Activated T-cell treated with anti-CD3 and anti-CD28 coated beads for 1 hour (primary cell): ENCODE measurements around the gene ID3.
"Not testable (repeated sequence)": the region's sequence is repeated elsewhere in the genome, so short reads cannot be mapped to it uniquely, and the experiment has no call there.

Source experiments
- DNase-seq: peaks from one replicate; pipeline ENCODE4 v3.0.0-alpha.2; 2020; ENCODE audit warnings: low read depth

ID3 gene

GRCh38 chr1:23548704-23549143 lies 10.6 kb downstream of the ID3 start:
- DNase-seq = no peak

GRCh38 chr1:23546897-23547584 lies 12.3 kb downstream of the ID3 start:
- DNase-seq = no peak

- DNase-seq = no peak
Measured at GRCh38 chr1:23545851-23546250, 13.4 kb downstream of the ID3 start.

GRCh38 chr1:23544444-23545389 lies 14.6 kb downstream of the ID3 start:
- DNase-seq = peak; percentile 60

GRCh38 chr1:23543707-23544443 lies 15.4 kb downstream of the ID3 start:
- DNase-seq = no peak

GRCh38 chr1:23542940-23543339 lies 16.4 kb downstream of the ID3 start:
- not testable (repeated sequence) for DNase-seq

- peak; percentile 81 for DNase-seq
Measured at GRCh38 chr1:23539698-23540266, 19.5 kb downstream of the ID3 start.

- DNase-seq = no peak
Measured at GRCh38 chr1:23537296-23537973, 21.9 kb downstream of the ID3 start.

GRCh38 chr1:23533246-23534023 lies 25.9 kb downstream of the ID3 start:
- DNase-seq = no peak

- no peak for DNase-seq
Measured at GRCh38 chr1:23531562-23532094, 27.7 kb downstream of the ID3 start.

- peak; percentile 77 for DNase-seq
Measured at GRCh38 chr1:23530747-23531561, 28.3 kb downstream of the ID3 start, which contains the start of gene E2F2. E2F2 (minus strand) TSS chr1:23531233; CDS start chr1:23530793, 440 bp downstream.

GRCh38 chr1:23530087-23530746 lies 29.1 kb downstream of the ID3 start:
- DNase-seq = no peak

GRCh38 chr1:23529146-23530086 lies 29.9 kb downstream of the ID3 start:
- no peak for DNase-seq

- peak; percentile 69 for DNase-seq
Measured at GRCh38 chr1:23528250-23528978, 30.9 kb downstream of the ID3 start.

GRCh38 chr1:23527900-23528249 lies 31.4 kb downstream of the ID3 start:
- DNase-seq = no peak

GRCh38 chr1:23527366-23527765 lies 31.9 kb downstream of the ID3 start:
- DNase-seq = no peak
